ENCODE results near the gene PTGR3.
A peak's percentile ranks its signal among the peaks of the same experiment; 100 is the strongest.

PTGR3 gene

GRCh38 chr18:75222407-75222806 is 13.5 kb upstream of the PTGR3 start:
- Histone ChIP-seq H3K4me1 (ENCODE audit: insufficient read depth, low read length) (peaks cover 13% of the 10 kb centered on the region), H2AFZ (ENCODE audit: low read depth, low read length) (no peak overlapping the region), H3K9me3 (ENCODE audit: insufficient read depth, low read length, severe bottlenecking) (no peaks in the 10 kb centered on the region), H3K27ac (ENCODE audit: low read length) (no peak overlapping the region), H3K4me2 (ENCODE audit: insufficient read depth, low read length) (no peak overlapping the region), H3K4me3 (ENCODE audit: low read depth in 1 of 2, low read length in 2 of 2) (no peak overlapping the region), H4K20me1 (ENCODE audit: insufficient read depth, low read length) (peaks cover 44% of the 10 kb centered on the region), H3K9ac (ENCODE audit: low read depth, low read length) (no peak overlapping the region), H3K36me3 (ENCODE audit: insufficient read depth, low read length) (peaks cover 12% of the 10 kb centered on the region), H3K79me2 (ENCODE audit: insufficient read depth, low read length) (peaks cover 100% of the 10 kb centered on the region), H3K27me3 (ENCODE audit: insufficient read depth, low read length, poor library complexity) (no peaks in the 10 kb centered on the region)
- TF ChIP-seq CTCF (IDR thresholded peaks at IDR 0.05; ENCODE audit: borderline replicate concordance, extremely low read depth, low read length, poor library complexity, severe bottlenecking) (no peak), EZH2 (IDR thresholded peaks at IDR 0.05; ENCODE audit: borderline replicate concordance, low read depth, low read length, severe bottlenecking) (no peak)
- ATAC-seq (ENCODE audit: insufficient read depth, low read depth) (no peak), DNase-seq (no peak)

- no peak overlapping the region for H3K4me2 ChIP-seq (ENCODE audit: insufficient read depth, low read length)
- DNase-seq (no peak), ATAC-seq (ENCODE audit: insufficient read depth, low read depth) (peak; percentile 62)
- H2AFZ ChIP-seq (ENCODE audit: low read depth, low read length), result no peak overlapping the region
- H3K4me3 ChIP-seq (ENCODE audit: low read depth in 1 of 2, low read length in 2 of 2), result no peak overlapping the region
- H3K9ac ChIP-seq (ENCODE audit: low read depth, low read length), result no peak overlapping the region
- TF ChIP-seq CTCF (IDR thresholded peaks at IDR 0.05; ENCODE audit: borderline replicate concordance, extremely low read depth, low read length, poor library complexity, severe bottlenecking) (no peak), EZH2 (IDR thresholded peaks at IDR 0.05; ENCODE audit: borderline replicate concordance, low read depth, low read length, severe bottlenecking) (no peak)
- H3K36me3 ChIP-seq (ENCODE audit: insufficient read depth, low read length), result peaks cover 11% of the 10 kb centered on the region
- H3K9me3 ChIP-seq (ENCODE audit: insufficient read depth, low read length, severe bottlenecking), result no peaks in the 10 kb centered on the region
- H3K27me3 ChIP-seq (ENCODE audit: insufficient read depth, low read length, poor library complexity), result no peaks in the 10 kb centered on the region
- H4K20me1 ChIP-seq (ENCODE audit: insufficient read depth, low read length), result peaks cover 46% of the 10 kb centered on the region
- H3K4me1 ChIP-seq (ENCODE audit: insufficient read depth, low read length), result peaks cover 18% of the 10 kb centered on the region
- no peak overlapping the region for H3K27ac ChIP-seq (ENCODE audit: low read length)
- peaks cover 100% of the 10 kb centered on the region for H3K79me2 ChIP-seq (ENCODE audit: insufficient read depth, low read length)
Observed at GRCh38 chr18:75221897-75222296, 13.0 kb upstream of the PTGR3 start.

- no peak overlapping the region for H3K4me2 ChIP-seq (ENCODE audit: insufficient read depth, low read length)
- no peak overlapping the region for H2AFZ ChIP-seq (ENCODE audit: low read depth, low read length)
- ATAC-seq (ENCODE audit: insufficient read depth, low read depth), result no peak
- no peaks in the 10 kb centered on the region for H3K27me3 ChIP-seq (ENCODE audit: insufficient read depth, low read length, poor library complexity)
- no peak overlapping the region for H3K9ac ChIP-seq (ENCODE audit: low read depth, low read length)
- no peak for DNase-seq
- H3K79me2 ChIP-seq (ENCODE audit: insufficient read depth, low read length), result peaks cover 100% of the 10 kb centered on the region
- H3K4me1 ChIP-seq (ENCODE audit: insufficient read depth, low read length), result peaks cover 23% of the 10 kb centered on the region
- TF ChIP-seq EZH2 (IDR thresholded peaks at IDR 0.05; ENCODE audit: borderline replicate concordance, low read depth, low read length, severe bottlenecking), result no peak
- H3K9me3 ChIP-seq (ENCODE audit: insufficient read depth, low read length, severe bottlenecking), result no peaks in the 10 kb centered on the region
- peaks cover 47% of the 10 kb centered on the region for H4K20me1 ChIP-seq (ENCODE audit: insufficient read depth, low read length)
- H3K27ac ChIP-seq (ENCODE audit: low read length), result no peak overlapping the region
- H3K4me3 ChIP-seq (ENCODE audit: low read depth in 1 of 2, low read length in 2 of 2), result no peak overlapping the region
- peaks cover 7% of the 10 kb centered on the region; the same call in 1 of the 2 replicates for H3K36me3 ChIP-seq (ENCODE audit: insufficient read depth, low read length)
Observed at GRCh38 chr18:75221397-75221796, 12.5 kb upstream of the PTGR3 start.

- Histone ChIP-seq H3K4me3 (ENCODE audit: low read depth in 1 of 2, low read length in 2 of 2) (no peak overlapping the region), H3K9me3 (ENCODE audit: insufficient read depth, low read length, severe bottlenecking) (no peaks in the 10 kb centered on the region), H3K36me3 (ENCODE audit: insufficient read depth, low read length) (peaks cover 7% of the 10 kb centered on the region; the same call in 1 of the 2 replicates), H3K4me1 (ENCODE audit: insufficient read depth, low read length) (peaks cover 29% of the 10 kb centered on the region), H3K27ac (ENCODE audit: low read length) (no peak overlapping the region), H2AFZ (ENCODE audit: low read depth, low read length) (no peak overlapping the region), H3K4me2 (ENCODE audit: insufficient read depth, low read length) (no peak overlapping the region), H3K27me3 (ENCODE audit: insufficient read depth, low read length, poor library complexity) (no peaks in the 10 kb centered on the region), H3K79me2 (ENCODE audit: insufficient read depth, low read length) (peaks cover 100% of the 10 kb centered on the region), H4K20me1 (ENCODE audit: insufficient read depth, low read length) (peaks cover 47% of the 10 kb centered on the region), H3K9ac (ENCODE audit: low read depth, low read length) (no peak overlapping the region)
- TF ChIP-seq EZH2 (IDR thresholded peaks at IDR 0.05; ENCODE audit: borderline replicate concordance, low read depth, low read length, severe bottlenecking), result no peak
- TF ChIP-seq CTCF (IDR thresholded peaks at IDR 0.05; ENCODE audit: borderline replicate concordance, extremely low read depth, low read length, poor library complexity, severe bottlenecking), result no peak
- DNase-seq (no peak), ATAC-seq (ENCODE audit: insufficient read depth, low read depth) (no peak)
Observed at GRCh38 chr18:75220551-75221355, 11.8 kb upstream of the PTGR3 start.
